ENCODE measurements around the gene RASL11B. TPM values are rescaled to one million over a fixed set of nuclear protein-coding genes. Genes with fewer than 3 reads are reported as not detected.

The RASL11B gene
- total and polyA plus RNA-seq, 10 of the 15 experiments (the other 5 are each of a cell fraction or from before 2014, with no cell fraction given): 0.06 to 0.45 (median 0.08) TPM; not detected in 5

DNA sequence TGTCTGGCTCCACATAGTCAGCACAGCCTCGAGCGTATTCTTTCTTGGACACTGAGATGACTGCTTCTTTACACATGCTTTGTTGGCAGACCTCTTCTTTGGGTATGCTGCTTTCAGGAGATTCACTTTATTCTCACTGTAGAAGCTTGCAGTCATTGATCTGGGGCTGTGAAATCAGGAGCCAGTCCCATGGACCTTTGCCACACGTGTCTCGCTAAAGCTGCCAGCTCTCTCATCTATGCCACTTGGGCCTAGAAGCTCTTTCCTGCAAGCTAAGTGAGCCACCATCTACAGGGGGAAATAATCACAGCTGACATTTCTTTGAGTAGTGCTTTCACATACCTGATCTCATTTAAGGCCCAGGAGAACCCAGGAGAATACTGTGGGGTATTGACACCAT, 5.0 kb downstream of the RASL11B start (continued):
- TF ChIP-seq, protein P1, sequence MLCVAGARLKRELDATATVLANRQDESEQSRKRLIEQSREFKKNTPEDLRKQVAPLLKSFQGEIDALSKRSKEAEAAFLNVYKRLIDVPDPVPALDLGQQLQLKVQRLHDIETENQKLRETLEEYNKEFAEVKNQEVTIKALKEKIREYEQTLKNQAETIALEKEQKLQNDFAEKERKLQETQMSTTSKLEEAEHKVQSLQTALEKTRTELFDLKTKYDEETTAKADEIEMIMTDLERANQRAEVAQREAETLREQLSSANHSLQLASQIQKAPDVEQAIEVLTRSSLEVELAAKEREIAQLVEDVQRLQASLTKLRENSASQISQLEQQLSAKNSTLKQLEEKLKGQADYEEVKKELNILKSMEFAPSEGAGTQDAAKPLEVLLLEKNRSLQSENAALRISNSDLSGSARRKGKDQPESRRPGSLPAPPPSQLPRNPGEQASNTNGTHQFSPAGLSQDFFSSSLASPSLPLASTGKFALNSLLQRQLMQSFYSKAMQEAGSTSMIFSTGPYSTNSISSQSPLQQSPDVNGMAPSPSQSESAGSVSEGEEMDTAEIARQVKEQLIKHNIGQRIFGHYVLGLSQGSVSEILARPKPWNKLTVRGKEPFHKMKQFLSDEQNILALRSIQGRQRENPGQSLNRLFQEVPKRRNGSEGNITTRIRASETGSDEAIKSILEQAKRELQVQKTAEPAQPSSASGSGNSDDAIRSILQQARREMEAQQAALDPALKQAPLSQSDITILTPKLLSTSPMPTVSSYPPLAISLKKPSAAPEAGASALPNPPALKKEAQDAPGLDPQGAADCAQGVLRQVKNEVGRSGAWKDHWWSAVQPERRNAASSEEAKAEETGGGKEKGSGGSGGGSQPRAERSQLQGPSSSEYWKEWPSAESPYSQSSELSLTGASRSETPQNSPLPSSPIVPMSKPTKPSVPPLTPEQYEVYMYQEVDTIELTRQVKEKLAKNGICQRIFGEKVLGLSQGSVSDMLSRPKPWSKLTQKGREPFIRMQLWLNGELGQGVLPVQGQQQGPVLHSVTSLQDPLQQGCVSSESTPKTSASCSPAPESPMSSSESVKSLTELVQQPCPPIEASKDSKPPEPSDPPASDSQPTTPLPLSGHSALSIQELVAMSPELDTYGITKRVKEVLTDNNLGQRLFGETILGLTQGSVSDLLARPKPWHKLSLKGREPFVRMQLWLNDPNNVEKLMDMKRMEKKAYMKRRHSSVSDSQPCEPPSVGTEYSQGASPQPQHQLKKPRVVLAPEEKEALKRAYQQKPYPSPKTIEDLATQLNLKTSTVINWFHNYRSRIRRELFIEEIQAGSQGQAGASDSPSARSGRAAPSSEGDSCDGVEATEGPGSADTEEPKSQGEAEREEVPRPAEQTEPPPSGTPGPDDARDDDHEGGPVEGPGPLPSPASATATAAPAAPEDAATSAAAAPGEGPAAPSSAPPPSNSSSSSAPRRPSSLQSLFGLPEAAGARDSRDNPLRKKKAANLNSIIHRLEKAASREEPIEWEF (IDR thresholded peaks at IDR 0.05; ENCODE audit: insufficient replicate concordance, low read depth, low read length): no peak
- TF ChIP-seq CREM (IDR thresholded peaks at IDR 0.05; ENCODE audit: low read depth) (no peak), DPF2 (IDR thresholded peaks at IDR 0.05) (no peak), ZBED1 (IDR thresholded peaks at IDR 0.05; ENCODE audit: borderline replicate concordance) (no peak), ZZZ3 (IDR thresholded peaks at IDR 0.05; ENCODE audit: control insufficient read depth, insufficient read length, low read depth) (no peak), BCL11A (IDR thresholded peaks at IDR 0.05; ENCODE audit: low read depth, low read length) (no peak)
- TF ChIP-seq, protein P2, sequence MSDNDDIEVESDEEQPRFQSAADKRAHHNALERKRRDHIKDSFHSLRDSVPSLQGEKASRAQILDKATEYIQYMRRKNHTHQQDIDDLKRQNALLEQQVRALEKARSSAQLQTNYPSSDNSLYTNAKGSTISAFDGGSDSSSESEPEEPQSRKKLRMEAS (IDR thresholded peaks at IDR 0.05; ENCODE audit: low read depth, low read length): no peak
- TF ChIP-seq, protein P3, sequence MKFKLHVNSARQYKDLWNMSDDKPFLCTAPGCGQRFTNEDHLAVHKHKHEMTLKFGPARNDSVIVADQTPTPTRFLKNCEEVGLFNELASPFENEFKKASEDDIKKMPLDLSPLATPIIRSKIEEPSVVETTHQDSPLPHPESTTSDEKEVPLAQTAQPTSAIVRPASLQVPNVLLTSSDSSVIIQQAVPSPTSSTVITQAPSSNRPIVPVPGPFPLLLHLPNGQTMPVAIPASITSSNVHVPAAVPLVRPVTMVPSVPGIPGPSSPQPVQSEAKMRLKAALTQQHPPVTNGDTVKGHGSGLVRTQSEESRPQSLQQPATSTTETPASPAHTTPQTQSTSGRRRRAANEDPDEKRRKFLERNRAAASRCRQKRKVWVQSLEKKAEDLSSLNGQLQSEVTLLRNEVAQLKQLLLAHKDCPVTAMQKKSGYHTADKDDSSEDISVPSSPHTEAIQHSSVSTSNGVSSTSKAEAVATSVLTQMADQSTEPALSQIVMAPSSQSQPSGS (IDR thresholded peaks at IDR 0.05; ENCODE audit: low read length): no peak
- TF ChIP-seq, protein P4, sequence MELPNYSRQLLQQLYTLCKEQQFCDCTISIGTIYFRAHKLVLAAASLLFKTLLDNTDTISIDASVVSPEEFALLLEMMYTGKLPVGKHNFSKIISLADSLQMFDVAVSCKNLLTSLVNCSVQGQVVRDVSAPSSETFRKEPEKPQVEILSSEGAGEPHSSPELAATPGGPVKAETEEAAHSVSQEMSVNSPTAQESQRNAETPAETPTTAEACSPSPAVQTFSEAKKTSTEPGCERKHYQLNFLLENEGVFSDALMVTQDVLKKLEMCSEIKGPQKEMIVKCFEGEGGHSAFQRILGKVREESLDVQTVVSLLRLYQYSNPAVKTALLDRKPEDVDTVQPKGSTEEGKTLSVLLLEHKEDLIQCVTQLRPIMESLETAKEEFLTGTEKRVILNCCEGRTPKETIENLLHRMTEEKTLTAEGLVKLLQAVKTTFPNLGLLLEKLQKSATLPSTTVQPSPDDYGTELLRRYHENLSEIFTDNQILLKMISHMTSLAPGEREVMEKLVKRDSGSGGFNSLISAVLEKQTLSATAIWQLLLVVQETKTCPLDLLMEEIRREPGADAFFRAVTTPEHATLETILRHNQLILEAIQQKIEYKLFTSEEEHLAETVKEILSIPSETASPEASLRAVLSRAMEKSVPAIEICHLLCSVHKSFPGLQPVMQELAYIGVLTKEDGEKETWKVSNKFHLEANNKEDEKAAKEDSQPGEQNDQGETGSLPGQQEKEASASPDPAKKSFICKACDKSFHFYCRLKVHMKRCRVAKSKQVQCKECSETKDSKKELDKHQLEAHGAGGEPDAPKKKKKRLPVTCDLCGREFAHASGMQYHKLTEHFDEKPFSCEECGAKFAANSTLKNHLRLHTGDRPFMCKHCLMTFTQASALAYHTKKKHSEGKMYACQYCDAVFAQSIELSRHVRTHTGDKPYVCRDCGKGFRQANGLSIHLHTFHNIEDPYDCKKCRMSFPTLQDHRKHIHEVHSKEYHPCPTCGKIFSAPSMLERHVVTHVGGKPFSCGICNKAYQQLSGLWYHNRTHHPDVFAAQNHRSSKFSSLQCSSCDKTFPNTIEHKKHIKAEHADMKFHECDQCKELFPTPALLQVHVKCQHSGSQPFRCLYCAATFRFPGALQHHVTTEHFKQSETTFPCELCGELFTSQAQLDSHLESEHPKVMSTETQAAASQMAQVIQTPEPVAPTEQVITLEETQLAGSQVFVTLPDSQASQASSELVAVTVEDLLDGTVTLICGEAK (IDR thresholded peaks at IDR 0.05; ENCODE audit: borderline replicate concordance): no peak
